CD4-positive, alpha-beta T cell treated with Interleukin-1 beta for 1 hour (primary cell): Measurements from ENCODE around the gene PHTF2.
"Not testable (repeated sequence)": the region's sequence is repeated elsewhere in the genome, so short reads cannot be mapped to it uniquely, and the experiment has no call there.

Experiments used
- DNase-seq, 2 donors: peaks; one replicate each; pipeline ENCODE4 v3.0.0-alpha.2; 2020 to 2022

The PHTF2 gene

GRCh38 chr7:77831953-77832352 lies 33.4 kb downstream of the PHTF2 start:
- DNase-seq, result no peak

DNA sequence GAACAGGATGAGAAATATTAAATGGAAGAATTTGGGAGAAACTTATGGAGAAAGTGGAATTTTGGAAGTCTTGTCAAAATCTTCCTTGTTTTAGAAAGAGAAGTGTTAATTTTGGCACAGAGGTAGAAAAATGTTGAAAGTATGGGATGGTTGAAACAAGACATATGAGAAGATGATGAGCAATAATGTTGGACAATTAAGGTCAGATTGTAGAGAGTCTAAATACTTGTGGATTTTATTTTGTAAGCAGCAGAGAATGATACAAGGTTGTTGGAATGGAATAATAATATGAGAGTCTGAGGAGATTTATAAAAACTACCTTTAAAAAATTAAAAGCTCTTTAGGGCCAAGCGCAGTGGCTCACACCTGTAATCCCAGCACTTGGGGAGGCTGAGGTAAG lies 34.6 kb downstream of the PHTF2 start:
- no peak for DNase-seq

DNA sequence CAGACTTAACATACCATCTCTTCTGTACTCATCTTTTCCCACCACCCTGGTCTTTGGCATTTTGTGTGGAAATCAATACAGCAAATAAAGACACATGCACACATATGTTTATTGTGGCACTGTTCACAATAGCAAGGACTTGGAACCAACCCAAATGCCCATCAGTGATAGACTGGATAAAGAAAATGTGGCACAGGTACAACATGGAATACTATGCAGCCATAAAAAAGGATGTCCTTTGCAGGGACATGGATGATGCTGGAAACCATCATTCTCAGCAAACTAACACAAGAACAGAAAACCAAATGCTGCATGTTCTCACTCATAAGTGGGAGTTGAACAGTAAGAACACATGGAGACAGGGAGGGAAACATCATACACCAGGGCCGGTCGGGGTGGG lies 37.9 kb downstream of the PHTF2 start:
- DNase-seq, result not testable (repeated sequence)

DNA sequence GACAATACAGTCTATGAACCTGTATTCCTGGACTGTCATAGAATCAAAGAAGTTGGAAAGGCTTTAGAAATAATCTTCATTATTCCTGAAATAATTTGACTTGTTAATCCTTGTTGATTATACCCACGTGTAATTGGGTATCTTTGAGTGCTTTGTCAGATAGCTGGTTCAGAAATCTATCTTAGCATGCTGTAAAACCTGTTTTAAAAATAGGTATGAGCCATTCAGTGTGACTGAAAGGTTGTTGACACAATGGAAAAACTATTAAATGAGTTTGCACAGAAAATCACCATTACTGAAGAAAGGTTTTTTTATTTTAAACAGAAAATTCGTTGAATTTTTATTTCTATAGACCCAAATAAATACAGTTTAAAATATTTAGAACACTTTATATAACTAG lies 38.7 kb downstream of the PHTF2 start:
- no peak for DNase-seq

DNA sequence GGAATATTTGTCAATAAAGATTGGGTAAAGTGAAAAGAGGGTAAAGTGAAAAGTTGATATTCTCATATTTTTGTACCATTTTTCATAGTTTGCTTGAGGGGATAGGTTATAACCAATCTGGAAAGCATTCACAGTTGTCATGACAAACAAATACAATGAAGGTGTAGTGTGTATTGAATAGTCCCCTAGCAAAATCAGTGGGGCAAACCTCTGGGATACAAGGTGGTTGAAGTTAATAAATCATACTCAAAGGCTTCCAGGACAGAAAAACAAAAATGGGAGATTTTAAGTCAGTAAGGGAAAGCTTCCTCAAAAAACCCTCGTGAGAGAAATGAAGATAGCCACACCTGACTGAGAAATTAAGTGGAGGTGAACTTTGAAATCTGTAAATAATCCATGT lies 39.4 kb downstream of the PHTF2 start:
- DNase-seq, result no peak

GRCh38 chr7:77838929-77839491 lies 40.4 kb downstream of the PHTF2 start:
- DNase-seq, result no peak

GRCh38 chr7:77839919-77840318 lies 41.3 kb downstream of the PHTF2 start:
- DNase-seq, result no peak

DNA sequence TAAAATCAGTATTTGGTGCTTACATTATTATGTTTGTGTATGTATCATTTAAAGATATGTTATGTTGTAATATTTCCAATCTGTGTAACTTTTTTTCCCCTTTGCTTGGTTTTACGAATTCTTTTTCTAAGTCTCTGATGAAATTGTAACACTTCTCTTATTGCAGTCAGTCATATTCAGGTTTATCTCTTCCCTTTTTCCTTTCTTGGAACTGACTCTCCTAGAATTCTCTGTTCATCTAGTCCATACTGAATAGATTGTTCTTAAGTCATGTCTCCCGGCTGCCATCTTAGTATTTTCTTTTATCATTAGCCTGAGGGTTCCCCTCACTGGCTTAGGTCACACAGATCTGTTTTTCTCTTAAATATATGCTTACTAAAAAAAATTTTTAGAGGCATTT lies 44.6 kb downstream of the PHTF2 start:
- no peak for DNase-seq

DNA sequence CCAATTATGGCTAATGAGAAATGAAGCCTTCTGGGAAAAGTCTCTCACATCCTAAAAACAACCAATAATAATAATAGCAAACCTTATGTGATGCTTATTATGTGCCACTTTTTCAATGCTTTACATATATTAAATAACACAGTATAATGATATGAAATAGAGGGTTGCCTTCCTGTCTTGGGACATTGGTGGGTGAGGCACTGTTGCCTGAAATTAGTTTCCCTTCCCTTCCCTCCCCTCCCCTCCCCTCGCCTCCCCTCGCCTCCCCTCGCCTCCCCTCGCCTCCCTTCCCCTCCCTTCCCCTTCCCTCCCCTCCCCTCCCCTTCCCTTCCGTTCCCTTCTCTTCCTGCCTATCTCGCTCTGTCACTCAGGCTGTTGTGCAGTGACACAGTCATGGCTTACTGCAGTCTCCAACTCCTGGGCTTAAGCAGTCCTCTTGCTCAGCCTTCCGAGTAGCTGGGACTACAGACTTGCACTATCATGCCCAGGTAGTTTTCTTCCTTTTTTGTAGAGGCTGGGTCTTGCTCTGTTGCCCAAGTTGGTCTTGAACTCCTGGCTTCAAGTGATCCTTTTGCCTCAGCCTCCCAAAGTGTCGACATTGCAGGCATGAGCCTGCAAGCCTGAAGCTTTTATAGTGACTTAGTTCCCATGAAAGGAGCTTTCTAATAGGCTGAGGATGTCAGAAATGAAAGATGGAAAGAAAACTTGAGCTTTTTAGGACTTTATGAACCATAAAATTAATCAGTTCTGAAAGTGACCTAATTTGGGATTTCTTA lies 47.9 kb downstream of the PHTF2 start:
- no peak for DNase-seq

- DNase-seq, result no peak
Observed at GRCh38 chr7:77855371-77856083, 57.0 kb downstream of the PHTF2 start.

GRCh38 chr7:77858278-77858677 lies 59.7 kb downstream of the PHTF2 start:
- DNase-seq, result no peak

DNA sequence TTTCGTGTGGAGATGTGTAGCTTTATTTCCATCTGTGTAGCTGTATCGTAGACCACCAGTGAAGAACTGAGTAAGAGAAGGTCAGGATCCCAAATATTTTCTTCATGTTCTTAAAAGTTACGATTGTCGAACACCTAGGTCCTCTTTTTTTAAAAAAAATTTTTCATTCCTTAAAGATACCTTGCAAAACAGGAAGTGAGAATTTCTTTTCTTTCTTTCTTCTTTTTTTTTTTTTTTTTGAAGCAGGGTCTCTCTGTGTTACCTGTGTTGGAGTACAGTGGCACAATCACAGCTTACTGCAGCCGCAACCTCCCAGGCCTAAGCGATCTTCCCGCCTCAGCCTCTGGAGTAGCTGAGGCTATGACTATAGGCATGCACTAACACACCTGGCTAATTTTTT lies 60.8 kb downstream of the PHTF2 start:
- DNase-seq, result no peak

DNA sequence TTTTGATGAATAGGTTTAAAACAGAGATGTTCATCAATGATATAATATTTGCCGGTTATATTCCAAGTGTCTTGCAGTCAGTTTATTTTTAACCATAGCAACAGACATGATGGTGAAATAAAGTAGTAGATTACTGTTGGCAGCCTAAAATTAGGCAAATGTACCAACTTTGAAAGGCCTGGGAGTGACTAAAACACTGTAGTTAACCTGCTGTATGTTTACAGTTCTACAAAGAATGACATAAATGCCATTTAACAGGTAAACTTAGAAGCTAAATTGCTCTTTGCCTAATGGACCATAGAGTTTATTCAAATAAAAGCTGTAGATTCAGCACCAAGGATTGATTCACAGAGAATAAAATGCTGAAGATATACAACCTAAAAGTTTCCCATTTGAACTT lies 64.1 kb downstream of the PHTF2 start:
- DNase-seq, result no peak

DNA sequence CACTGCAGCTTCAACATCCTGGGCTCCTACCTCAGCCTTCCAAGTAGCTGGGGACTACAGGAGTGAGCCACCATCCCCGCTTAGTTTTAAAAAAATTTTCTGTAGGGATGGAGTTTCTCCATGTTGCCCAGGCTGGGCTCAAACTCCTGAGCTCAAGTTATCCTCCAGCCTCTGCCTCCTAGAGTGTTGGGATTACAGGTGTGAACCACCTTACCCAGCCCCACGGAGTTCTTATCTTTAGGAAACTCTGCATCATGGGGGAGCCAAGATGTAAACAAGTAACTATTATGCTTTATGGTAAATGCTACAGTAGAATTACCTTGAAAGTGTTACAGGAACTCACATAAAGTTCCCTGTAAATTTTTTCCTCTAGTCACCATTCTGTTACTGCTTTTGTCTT lies 65.3 kb downstream of the PHTF2 start:
- no peak for DNase-seq

DNA sequence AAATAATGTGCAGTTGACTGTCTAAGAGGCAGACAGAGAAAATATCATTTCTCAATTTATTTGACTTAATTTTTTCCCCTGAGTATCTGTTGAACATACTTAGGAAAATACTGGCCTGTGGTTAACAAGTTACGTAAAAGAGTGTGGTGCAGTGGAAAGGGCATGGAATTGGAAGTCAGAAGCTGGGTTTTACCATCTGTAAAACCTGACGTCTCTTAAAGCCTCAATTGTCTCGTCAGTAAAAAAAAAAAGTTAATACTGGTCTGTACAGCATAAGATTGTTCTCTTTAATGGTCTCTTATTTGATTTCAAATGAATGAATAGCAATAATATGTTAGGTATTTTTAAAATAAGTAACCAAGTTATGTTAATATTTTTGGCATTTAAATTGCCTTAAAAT lies 67.8 kb downstream of the PHTF2 start:
- no peak for DNase-seq

DNA sequence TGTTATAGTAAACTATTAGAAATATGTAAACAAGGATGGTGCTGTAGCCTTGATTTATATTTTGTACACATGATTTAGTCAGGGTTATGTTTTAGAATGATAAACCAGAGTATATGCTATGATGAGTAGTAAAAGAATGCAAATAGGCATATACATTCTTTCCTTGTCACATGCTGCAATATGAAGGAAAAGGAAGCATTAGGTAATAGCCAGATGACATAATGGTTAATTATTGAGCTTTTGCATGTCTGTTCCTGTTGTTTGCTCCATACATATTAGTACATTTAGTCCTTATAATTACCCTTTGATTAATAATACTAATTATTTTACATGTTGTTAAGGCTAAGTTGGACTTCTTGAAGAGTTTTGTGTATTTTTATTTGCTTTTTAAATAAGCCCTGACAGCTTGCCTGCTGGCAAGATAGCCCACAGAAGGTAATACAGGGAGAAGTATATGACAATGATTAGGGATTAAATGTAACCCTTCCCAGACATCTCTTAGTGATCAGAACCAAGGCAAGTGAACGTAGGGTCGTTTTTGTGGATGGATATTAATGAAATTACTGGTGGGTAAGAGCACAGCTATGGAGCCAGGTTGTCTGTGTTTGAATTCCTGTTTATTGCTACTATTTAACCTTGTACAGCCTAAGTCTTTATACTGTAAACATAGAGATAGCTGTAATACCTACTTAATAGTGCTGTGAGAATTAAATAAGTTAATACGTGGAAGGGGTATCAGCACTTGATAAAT lies 68.4 kb downstream of the PHTF2 start:
- DNase-seq, result no peak

- no peak for DNase-seq
Observed at GRCh38 chr7:77867537-77867865, 68.9 kb downstream of the PHTF2 start.

- not testable (repeated sequence) for DNase-seq
Observed at GRCh38 chr7:77872256-77872655, 73.7 kb downstream of the PHTF2 start.

DNA sequence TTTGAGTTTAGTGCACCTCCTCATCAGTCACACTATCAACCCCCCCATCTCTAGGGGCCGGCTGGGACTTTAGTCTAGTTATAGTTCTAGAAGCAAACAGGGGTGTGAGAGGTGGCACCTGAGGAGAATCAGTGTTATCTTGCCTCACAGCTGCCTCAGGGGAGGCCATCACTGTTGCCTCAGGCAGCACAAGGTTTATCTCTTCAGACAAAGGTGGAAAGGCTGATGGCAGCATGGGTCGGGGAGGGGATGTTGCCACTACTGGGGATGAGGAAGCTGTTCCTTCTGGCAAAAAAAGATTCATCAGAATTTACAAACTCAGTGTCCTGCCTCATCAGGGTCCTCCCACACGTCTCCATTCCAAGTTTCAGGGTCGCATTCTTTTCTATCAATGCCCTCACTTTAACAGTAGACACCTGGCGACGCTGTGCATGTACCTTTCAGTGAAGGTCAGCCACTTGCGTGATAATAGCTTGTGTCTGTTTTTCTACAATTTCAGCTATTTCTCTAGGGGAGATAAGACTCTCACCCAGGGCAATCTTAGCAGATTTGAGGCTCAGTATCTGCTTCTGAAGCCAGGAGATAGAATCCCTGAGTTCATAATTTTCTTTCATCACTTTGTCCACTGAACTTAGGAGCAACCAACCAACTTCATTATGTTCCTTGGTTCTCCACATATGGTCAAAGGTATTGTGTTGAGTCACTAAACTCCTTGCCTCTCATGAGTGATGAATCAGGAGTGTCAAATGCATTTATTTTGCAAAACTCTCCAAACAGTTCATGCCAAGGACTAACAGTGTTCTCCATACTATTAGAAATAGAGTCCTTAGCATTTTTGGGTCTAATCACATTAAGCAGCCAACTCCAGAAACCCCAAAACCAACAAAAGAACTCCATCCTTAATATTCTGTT lies 75.1 kb downstream of the PHTF2 start:
- DNase-seq, result not testable (repeated sequence)

GRCh38 chr7:77877791-77878190 lies 79.2 kb downstream of the PHTF2 start:
- no peak for DNase-seq

- no peak for DNase-seq
Observed at GRCh38 chr7:77878500-77878899, 79.9 kb downstream of the PHTF2 start.

DNA sequence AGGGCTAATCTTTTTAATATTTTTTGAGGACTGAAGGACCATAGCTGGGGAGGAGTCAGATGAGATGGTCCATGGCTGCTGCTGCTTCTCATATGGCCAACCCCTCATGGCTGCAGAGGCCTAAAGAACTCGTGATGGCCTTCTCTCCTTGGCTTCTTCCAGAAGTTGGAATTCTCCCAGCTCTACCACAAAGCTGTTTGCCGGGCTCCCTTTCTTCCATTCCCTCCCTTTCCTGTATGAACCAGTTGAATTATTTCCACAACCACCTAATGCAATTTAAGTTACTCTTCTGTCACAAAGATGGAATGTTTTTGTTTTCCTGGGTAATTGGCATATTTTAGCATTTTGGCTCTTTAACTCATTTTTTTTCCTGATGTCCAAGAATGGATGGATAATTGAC lies 80.7 kb downstream of the PHTF2 start:
- no peak for DNase-seq

GRCh38 chr7:77881871-77882270 lies 83.3 kb downstream of the PHTF2 start:
- DNase-seq, result no peak
